MM.1S (cell line): ENCODE results near the gene ARMC9.

Experiments used
- DNase-seq: peaks from one replicate; pipeline ENCODE4 v3.0.0-alpha.2; 2015
- H2AFZ ChIP-seq: fragments of 300-600 bp; sonication (generic); 2 replicates; pipeline ENCODE4 v1.6.0; 2016; ENCODE audit warnings: antibody characterized with exemption, low read length
- H3F3A ChIP-seq: fragments of 300-600 bp; sonication (generic); 2 replicates; pipeline ENCODE4 v1.6.1; 2016; ENCODE audit warnings: mild to moderate bottlenecking, antibody characterized with exemption, low read length, moderate library complexity, mixed read lengths; ENCODE audit not compliant: insufficient read depth
- H3K27ac ChIP-seq: fragments of 300-600 bp; sonication (generic); 2 replicates; pipeline ENCODE4 v1.5.1; 2016; ENCODE audit warnings: mild to moderate bottlenecking, low read length
- H3K27me3 ChIP-seq: fragments of 300-600 bp; sonication (generic); replicated peaks from 2 replicates; pipeline ENCODE4 v1.6.0; 2016; ENCODE audit warnings: low read length; ENCODE audit not compliant: insufficient read depth
- H3K36me3 ChIP-seq: fragments of 300-600 bp; sonication (generic); replicated peaks from 2 replicates; pipeline ENCODE4 v1.6.1; 2016; ENCODE audit warnings: mild to moderate bottlenecking, low read length, mixed read lengths; ENCODE audit not compliant: insufficient read depth
- H3K4me1 ChIP-seq: fragments of 300-600 bp; sonication (generic); 2 replicates; pipeline ENCODE4 v1.6.1; 2016; ENCODE audit warnings: low read length, mixed read lengths
- H3K4me2 ChIP-seq: fragments of 300-600 bp; sonication (generic); 2 replicates; pipeline ENCODE4 v1.6.0; 2016; ENCODE audit warnings: low read depth, low read length
- H3K4me3 ChIP-seq: fragments of 300-600 bp; sonication (generic); 2 replicates; pipeline ENCODE4 v1.5.1; 2016; ENCODE audit warnings: low read length, mixed read lengths
- H3K79me2 ChIP-seq: fragments of 300-600 bp; sonication (generic); 2 replicates; pipeline ENCODE4 v1.6.1; 2016; ENCODE audit warnings: mixed run types, low read length, mixed read lengths
- H3K9ac ChIP-seq: fragments of 300-600 bp; sonication (generic); 2 replicates; pipeline ENCODE4 v1.6.1; 2016; ENCODE audit warnings: low read length, mixed read lengths
- H3K9me2 ChIP-seq: fragments of 300-600 bp; sonication (generic); replicated peaks from 2 replicates; pipeline ENCODE4 v1.6.1; 2016; ENCODE audit warnings: mild to moderate bottlenecking, low read length, mixed read lengths; ENCODE audit not compliant: insufficient read depth
- H3K9me3 ChIP-seq: fragments of 300-600 bp; sonication (generic); replicated peaks from 2 replicates; pipeline ENCODE4 v1.6.1; 2016; ENCODE audit warnings: mild to moderate bottlenecking, low read length, mixed read lengths; ENCODE audit not compliant: insufficient read depth
- H4K20me1 ChIP-seq: fragments of 300-600 bp; sonication (generic); 2 replicates; pipeline ENCODE4 v1.6.1; 2016; ENCODE audit warnings: mild to moderate bottlenecking, low read length, moderate library complexity, mixed read lengths; ENCODE audit not compliant: insufficient read depth
- CTCF ChIP-seq: fragments of 300-600 bp; sonication (generic); IDR thresholded peaks from 2 replicates; pipeline ENCODE4 v1.5.1; 2016; ENCODE audit warnings: antibody characterized with exemption, low read length, mixed read lengths
- EZH2 ChIP-seq: fragments of 300-600 bp; sonication (generic); optimal IDR thresholded peaks from 2 replicates; pipeline ENCODE3; 2017; ENCODE audit warnings: low read depth, mild to moderate bottlenecking, antibody characterized with exemption, low read length, mixed read lengths
- EZH2phosphoT487 ChIP-seq: fragments of 300-600 bp; sonication (generic); IDR thresholded peaks from 2 replicates; pipeline ENCODE4 v1.6.1; 2018; ENCODE audit warnings: antibody characterized with exemption, low read length

ARMC9 gene

GRCh38 chr2:231422056-231422455 is 223.6 kb downstream of the ARMC9 start:
- H3F3A ChIP-seq: no peaks in the 10 kb centered on the region
- H3K9me3 ChIP-seq: no peaks in the 10 kb centered on the region
- H3K4me1 ChIP-seq: no peaks in the 10 kb centered on the region
- H3K4me2 ChIP-seq: no peak overlapping the region
- no peaks in the 10 kb centered on the region for H3K36me3 ChIP-seq
- no peak for DNase-seq
- H3K9me2 ChIP-seq: no peaks in the 10 kb centered on the region
- no peaks in the 10 kb centered on the region for H3K27me3 ChIP-seq
- H3K9ac ChIP-seq: no peak overlapping the region
- H2AFZ ChIP-seq: no peak overlapping the region
- H4K20me1 ChIP-seq: no peaks in the 10 kb centered on the region
- no peak overlapping the region for H3K27ac ChIP-seq
- no peak overlapping the region for H3K4me3 ChIP-seq
- TF ChIP-seq CTCF (no peak), EZH2 (no peak), EZH2phosphoT487 (no peak)
- no peaks in the 10 kb centered on the region for H3K79me2 ChIP-seq

GRCh38 chr2:231423176-231423575 is 224.7 kb downstream of the ARMC9 start:
- Histone ChIP-seq H3K9me3 (no peaks in the 10 kb centered on the region), H3K27ac (no peak overlapping the region), H3K9ac (no peak overlapping the region), H3K36me3 (no peaks in the 10 kb centered on the region), H3K4me1 (no peaks in the 10 kb centered on the region), H3F3A (no peaks in the 10 kb centered on the region), H3K4me2 (no peak overlapping the region), H2AFZ (no peak overlapping the region), H3K9me2 (no peaks in the 10 kb centered on the region), H4K20me1 (no peaks in the 10 kb centered on the region), H3K27me3 (no peaks in the 10 kb centered on the region), H3K4me3 (no peak overlapping the region), H3K79me2 (no peaks in the 10 kb centered on the region)
- no peak for TF ChIP-seq EZH2phosphoT487
- no peak for TF ChIP-seq EZH2
- TF ChIP-seq CTCF: no peak
- DNase-seq: no peak
